Heart left ventricle (tissue), 13 donors: Measurements from ENCODE around the gene RGS18.
"Not testable (repeated sequence)": the region's sequence is repeated elsewhere in the genome, so short reads cannot be mapped to it uniquely, and the experiment has no call there.

Source experiments
- CTCF ChIP-seq, 12 donors: fragments of 200-600 bp; sonication (generic) in 4 of 12; IDR thresholded peaks; one replicate each; pipeline versions ENCODE4 v1.5.0 to v1.8.0; 2018 to 2022; ENCODE audit warnings: antibody characterized with exemption in 12 of 12, mild to moderate bottlenecking in 5 of 12
- POLR2A ChIP-seq, 2 donors: fragments of 450-650 bp; IDR thresholded peaks; one replicate each; pipeline ENCODE4 v1.6.1; 2017; ENCODE audit warnings: antibody characterized with exemption in 2 of 2, mild to moderate bottlenecking in 2 of 2, moderate library complexity in 2 of 2
- donor health status: ischemic (EF 13 %, LVEDD 7.1; RV severe dilation, severe dysfunction).
- donor health status: DM: no; HTN: yes; CAD: no.
- donor health status: DM: no; HTN: no; CAD: no.
- donor health status: ischemic (EF 25% LVEDD 6.9; RV normal size, moderate dysfunction).
- donor health status: ischemic (EF 25% LVEDD 5.7; RV mildly dilated, moderate dysfunction).
- donor health status: ischemic (EF 35%, LVEDD 5.7; RV mildly dilated, moderate dysfunction).
- donor health status: nonischemic (EF 11% LVEDD 7.7; RV severe dilation, severe dysfunction).
- donor health status: DM: yes; HTN: yes; CAD: no.
- donor health status: PGD.
- donor health status: ischemic (EF 29% LVEDD 5.4; RV normal size, mild dysfunction).
- donor health status: nonischemic (EF 23%, LVEDD 6.1; RV moderate dilation, normal function).

- TF ChIP-seq POLR2A, CTCF (IDR thresholded peaks at IDR 0.05): not testable (repeated sequence)
Observed at GRCh38 chr1:192130865-192131264, 27.4 kb upstream of the RGS18 start.
